ENCODE measurements around the gene A2ML1. TPM values are rescaled to one million over a fixed set of nuclear protein-coding genes. Genes with fewer than 3 reads are reported as not detected.
"Not testable (repeated sequence)": the region's sequence is repeated elsewhere in the genome, so short reads cannot be mapped to it uniquely, and the experiment has no call there.

The A2ML1 gene
- polyA plus RNA-seq, 3 donors, result 0.11 to 0.17 (median 0.15) TPM

- no peak for DNase-seq (ENCODE audit: low read depth in 3 of 3, low spot score in 2 of 3)
These were observed 81.2 kb downstream of the A2ML1 start for GRCh38 chr12:8903646-8904045.

DNA sequence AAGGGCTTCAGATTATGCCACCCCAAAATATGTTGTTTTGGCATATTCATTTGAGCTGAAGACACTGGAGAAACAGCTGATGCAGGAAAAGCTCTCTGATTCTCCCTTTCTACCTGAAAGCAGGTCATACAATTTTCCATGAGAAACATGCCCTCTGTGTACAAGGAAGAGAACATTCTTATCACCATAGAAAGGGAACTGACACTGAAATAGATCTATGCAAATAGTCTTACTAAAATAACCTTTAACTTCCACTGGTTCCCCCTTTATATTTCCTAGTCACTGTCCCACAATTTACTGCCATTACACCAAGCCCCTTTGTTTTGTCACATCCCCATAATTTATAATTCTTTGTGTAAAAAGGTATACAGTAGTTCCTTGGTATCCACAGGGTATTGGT, 82.2 kb downstream of the A2ML1 start:
- no peak for DNase-seq (ENCODE audit: low read depth in 3 of 3, low spot score in 2 of 3)

- no peak for DNase-seq (ENCODE audit: low read depth in 3 of 3, low spot score in 2 of 3)
These were observed 83.1 kb downstream of the A2ML1 start for GRCh38 chr12:8905546-8905945.

GRCh38 chr12:8906266-8907180, 84.1 kb downstream of the A2ML1 start:
- no peak for DNase-seq (ENCODE audit: low read depth in 3 of 3, low spot score in 2 of 3)

- DNase-seq (ENCODE audit: low read depth in 3 of 3, low spot score in 2 of 3), result no peak
These were observed 85.1 kb downstream of the A2ML1 start for GRCh38 chr12:8907513-8907912.

- no peak for DNase-seq (ENCODE audit: low read depth in 3 of 3, low spot score in 2 of 3)
These were observed 87.3 kb downstream of the A2ML1 start for GRCh38 chr12:8909752-8910151.

DNA sequence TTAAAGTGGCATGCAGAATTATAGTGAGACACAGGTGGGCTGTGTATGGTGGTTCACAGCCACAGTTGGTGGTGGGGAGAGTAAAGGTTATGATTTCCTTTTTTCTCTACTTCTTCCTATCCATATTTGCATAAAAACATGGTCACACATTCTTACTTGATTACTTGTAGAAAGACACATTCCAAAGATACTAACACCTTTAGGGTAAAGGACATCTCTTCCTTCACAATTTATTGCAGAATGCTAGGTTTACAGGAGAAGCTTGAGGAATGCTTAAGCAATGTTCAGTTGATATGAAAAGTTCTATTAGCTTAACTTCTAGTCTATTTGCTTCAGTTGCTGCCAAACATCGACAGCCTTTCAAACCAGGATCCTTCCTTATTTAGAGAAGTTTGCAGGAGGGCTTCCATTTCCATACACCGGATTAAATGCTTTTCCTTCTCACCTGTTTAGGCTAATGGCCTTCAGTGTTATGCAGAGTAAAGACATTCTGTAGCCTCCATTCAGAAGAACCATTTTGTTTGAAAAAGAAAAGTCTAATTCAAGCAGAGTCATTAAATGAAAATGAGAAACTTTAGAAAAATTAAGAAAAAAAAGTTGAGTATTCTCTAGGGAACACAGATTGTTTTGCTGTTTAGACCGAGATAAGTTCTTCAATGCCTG, 89.3 kb downstream of the A2ML1 start:
- DNase-seq (ENCODE audit: low read depth in 3 of 3, low spot score in 2 of 3), result no peak

DNA sequence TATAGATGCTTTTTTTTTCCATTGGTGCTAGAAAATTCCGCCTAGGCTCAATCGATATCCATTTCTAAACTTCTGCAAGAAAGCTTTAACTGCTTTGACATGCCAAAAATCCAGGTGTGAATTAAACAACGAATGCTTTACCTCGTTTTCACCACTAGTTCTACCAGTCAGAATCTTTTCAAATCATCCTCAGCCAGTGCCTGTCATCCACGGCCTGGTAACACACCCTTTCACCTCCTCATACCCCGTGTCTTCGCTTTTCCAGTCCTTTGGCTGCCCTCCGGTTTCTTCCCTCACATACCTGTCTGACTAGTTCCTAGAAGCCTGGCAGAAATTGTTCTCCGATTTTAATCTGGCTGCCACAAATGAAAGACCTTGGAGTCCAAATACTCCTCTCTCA, 90.5 kb downstream of the A2ML1 start:
- no peak for DNase-seq (ENCODE audit: low read depth in 3 of 3, low spot score in 2 of 3)

GRCh38 chr12:8913702-8914032, 91.2 kb downstream of the A2ML1 start:
- DNase-seq (ENCODE audit: low read depth in 3 of 3, low spot score in 2 of 3), result no peak

GRCh38 chr12:8914033-8914715, 91.8 kb downstream of the A2ML1 start, which contains the start of gene PHC1:
TSS of gene PHC1 (plus strand) at chr12:8914509. CDS start at chr12:8917678, 3,169 bp downstream.
- peak; percentile 78 to 85 (median 84) for DNase-seq (ENCODE audit: low read depth in 3 of 3, low spot score in 2 of 3)

GRCh38 chr12:8914716-8915526, 92.5 kb downstream of the A2ML1 start:
- DNase-seq (ENCODE audit: low read depth in 3 of 3, low spot score in 2 of 3), result peak in 1 of 3 donors; percentile 40

DNA sequence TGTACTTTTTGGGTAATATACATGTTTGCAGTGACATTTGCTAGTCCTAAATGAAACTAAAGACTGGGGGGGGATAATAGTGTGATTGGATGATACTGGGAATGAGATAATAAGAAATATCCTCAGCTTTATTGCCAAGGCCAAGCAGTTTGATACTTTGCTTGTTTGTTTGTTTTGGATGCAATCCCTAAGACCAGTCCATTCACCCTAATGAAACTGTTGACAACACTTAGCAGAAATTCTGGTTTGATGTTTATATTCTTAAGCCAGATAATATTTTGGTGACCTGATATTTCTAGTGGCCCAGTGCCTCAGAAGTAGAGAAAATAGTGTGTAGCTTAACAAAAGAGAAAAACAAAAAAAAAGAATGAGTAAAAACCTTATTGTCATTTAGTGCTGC, 93.7 kb downstream of the A2ML1 start:
- DNase-seq (ENCODE audit: low read depth in 3 of 3, low spot score in 2 of 3), result no peak

DNA sequence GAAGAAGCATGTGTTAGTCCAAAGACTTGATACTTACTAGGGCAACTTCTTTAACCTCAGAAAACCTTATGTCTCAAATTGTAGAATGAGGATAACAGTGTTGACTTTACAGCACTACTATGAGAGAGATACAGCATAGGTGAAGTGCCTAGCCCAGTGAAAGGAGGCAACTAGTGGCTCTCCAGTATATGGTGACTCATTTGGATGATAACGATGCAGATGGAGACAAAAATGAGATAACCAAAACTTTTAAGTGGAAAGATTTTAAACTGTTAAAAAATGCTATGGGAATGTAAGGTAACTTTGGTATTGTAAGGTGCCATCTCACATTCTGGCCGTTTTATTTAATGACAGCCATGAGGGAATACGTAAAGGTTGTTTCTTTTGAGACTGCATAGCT, 94.6 kb downstream of the A2ML1 start:
- DNase-seq (ENCODE audit: low read depth in 3 of 3, low spot score in 2 of 3), result no peak

DNA sequence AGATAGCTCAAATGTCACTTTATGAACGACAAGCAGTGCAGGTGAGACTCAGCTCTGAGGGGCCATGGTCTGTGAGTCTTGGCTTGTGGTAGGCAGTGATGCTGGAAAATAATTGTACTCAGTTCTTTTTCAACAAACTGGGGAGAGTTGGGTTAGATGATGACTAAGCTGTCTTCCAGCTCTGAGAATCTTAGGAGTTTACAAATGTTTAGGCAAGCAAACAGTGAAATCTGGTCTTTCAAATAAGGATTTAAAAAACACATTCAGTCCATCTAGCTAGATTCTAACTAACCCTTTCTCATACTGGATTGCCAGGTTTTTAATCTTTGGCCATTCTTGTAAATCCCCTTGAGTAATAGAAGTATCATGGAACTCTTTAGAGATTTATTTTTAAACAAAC, 95.3 kb downstream of the A2ML1 start:
- no peak for DNase-seq (ENCODE audit: low read depth in 3 of 3, low spot score in 2 of 3)

- not testable (repeated sequence) for DNase-seq (ENCODE audit: low read depth in 3 of 3, low spot score in 2 of 3)
These were observed 97.2 kb downstream of the A2ML1 start for GRCh38 chr12:8919643-8920042.

- DNase-seq (ENCODE audit: low read depth in 3 of 3, low spot score in 2 of 3), result no peak
These were observed 100.1 kb downstream of the A2ML1 start for GRCh38 chr12:8922544-8922943.

Other genes starting within 250 kb of the A2ML1 start
- gene AICDA, start 209.8 kb upstream of the A2ML1 start, polyA plus RNA-seq (ENCODE audit: insufficient read length in 3 of 3), result under 1 TPM; 0.35 to 0.79 (median 0.39) TPM
- 1 to 10 TPM in 1 of 3 donors, under 1 TPM in 1, not detected in 1; 0.37 to 1.5 TPM for gene MFAP5, start 159.8 kb upstream of the A2ML1 start, polyA plus RNA-seq (ENCODE audit: insufficient read length in 3 of 3)
- gene RIMKLB, start 124.6 kb upstream of the A2ML1 start, polyA plus RNA-seq (ENCODE audit: insufficient read length in 3 of 3), result 100 to 1,000 TPM in 2 of 3 donors, 10 to 100 TPM in 1; 77.8 to 111 (median 105) TPM
- gene PHC1, start 91.9 kb downstream of the A2ML1 start, polyA plus RNA-seq (ENCODE audit: insufficient read length in 3 of 3), result 10 to 100 TPM; 61.1 to 71.4 (median 63.3) TPM
- 100 to 1,000 TPM; 228 to 237 (median 229) TPM for gene M6PR, start 127.0 kb downstream of the A2ML1 start, polyA plus RNA-seq (ENCODE audit: insufficient read length in 3 of 3)
- 1 to 10 TPM; 2.0 to 3.0 (median 2.8) TPM for gene KLRG1, start 166.9 kb downstream of the A2ML1 start, polyA plus RNA-seq (ENCODE audit: insufficient read length in 3 of 3)

All from right renal cortex interstitium (tissue), 3 donors.